Spinal cord (tissue), 10 donors: ENCODE data around the gene ANKS1B. TPM values are rescaled to one million over a fixed set of nuclear protein-coding genes. Genes with fewer than 3 reads are reported as not detected.

ENCODE experiments used
- DNase-seq, 6 donors: peaks; one replicate each; pipeline versions ENCODE4 v3.0.0 to v3.0.0-alpha.2; 2013 to 2015; ENCODE audit warnings: low spot score in 6 of 6, low read depth in 4 of 6
- H3K27ac ChIP-seq: one replicate; pipeline ENCODE4 v1.5.1; 2013; ENCODE audit warnings: low read depth, low read length, control low read depth
- H3K27me3 ChIP-seq: one replicate; pipeline ENCODE4 v1.6.1; 2013; ENCODE audit warnings: low read length; ENCODE audit not compliant: control insufficient read depth, insufficient read depth
- H3K36me3 ChIP-seq: one replicate; pipeline ENCODE4 v1.6.1; 2013; ENCODE audit warnings: low read length; ENCODE audit not compliant: control insufficient read depth, insufficient read depth
- H3K4me1 ChIP-seq: one replicate; pipeline ENCODE4 v1.6.1; 2013; ENCODE audit warnings: low read length; ENCODE audit not compliant: control insufficient read depth, insufficient read depth
- H3K4me3 ChIP-seq: one replicate; pipeline ENCODE4 v1.5.1; 2013; ENCODE audit warnings: low read depth, low read length, control low read depth
- H3K9me3 ChIP-seq: one replicate; pipeline ENCODE4 v1.6.1; 2013; ENCODE audit warnings: low read length; ENCODE audit not compliant: control insufficient read depth, insufficient read depth
- WGBS: methylation state at CpG from one replicate; pipeline ENCODE4 v1.1.5; 2013; ENCODE audit warnings: missing lambda C conversion rate; ENCODE audit not compliant: insufficient coverage; 5-methylcytosine and 5-hydroxymethylcytosine counted together
- polyA plus RNA-seq, 2 donors: library from polyadenylated mRNA; unstranded; fragments of 120-200 nt; gene quantifications; one replicate each; pipeline ENCODE4 v1.2.1, GENCODE V29; 2013; ENCODE audit not compliant: insufficient read length in 2 of 2
- total RNA-seq, 2 donors: library from RNA; depleted of rRNA in 1 of 2; stranded (reverse); fragments of 120-200 nt in 1 of 2; fragments of >200 nt in 1 of 2; gene quantifications; one replicate each; pipeline versions ENCODE4 v1.2.3 to v1.2.4, GENCODE V29; 2013 to 2014
- donor health status: healthy.

Gene ANKS1B
- total and polyA plus RNA-seq, 4 donors = 89.5 to 131 (median 108) TPM

GRCh38 chr12:98896938-98897337 is 1087.8 kb downstream of the ANKS1B start:
- H3K27me3 ChIP-seq = peaks cover 19% of the 10 kb centered on the region
- DNase-seq = peak in 1 of 6 donors; percentile 18
- H3K27ac ChIP-seq = no peak overlapping the region
- H3K4me1 ChIP-seq = peaks cover 6% of the 10 kb centered on the region
- H3K9me3 ChIP-seq = no peaks in the 10 kb centered on the region
- WGBS = no CpG with 5 or more reads among the region's 3 CpGs
- no peaks in the 10 kb centered on the region for H3K36me3 ChIP-seq
- H3K4me3 ChIP-seq = no peak overlapping the region

DNA sequence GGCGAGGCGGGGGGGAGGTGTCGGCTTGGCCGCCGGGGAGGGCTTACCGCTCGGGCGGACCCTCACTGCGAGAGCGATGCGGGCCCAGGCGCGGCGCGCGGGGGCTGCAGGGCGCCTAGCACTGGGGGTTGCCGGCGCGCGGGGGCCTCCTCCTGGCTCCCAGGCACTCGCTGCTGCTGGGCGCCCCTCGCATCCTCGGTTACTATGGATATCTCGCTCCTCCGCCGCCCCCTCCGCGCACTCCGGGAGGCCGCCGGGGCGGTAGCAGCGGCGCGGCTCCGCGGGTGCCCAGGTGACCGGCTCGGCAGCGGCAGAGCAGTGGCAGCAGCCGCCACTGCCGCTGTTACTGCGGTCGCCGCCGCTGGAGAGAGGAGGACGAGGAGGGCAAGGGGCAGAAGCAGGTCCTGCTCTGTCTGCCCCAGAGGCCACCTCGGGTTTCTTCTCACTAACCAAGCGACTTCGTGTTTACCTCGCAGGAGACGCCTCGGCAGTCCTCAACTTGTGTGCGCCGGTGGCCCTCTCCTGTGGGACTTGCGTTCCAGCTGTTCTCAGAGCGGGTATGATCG is 1089.6 kb downstream of the ANKS1B start:
- no peak overlapping the region for H3K27ac ChIP-seq
- no peaks in the 10 kb centered on the region for H3K36me3 ChIP-seq
- H3K4me1 ChIP-seq = peaks cover 6% of the 10 kb centered on the region
- peak overlapping the region; percentile 34 for H3K4me3 ChIP-seq
- peaks cover 20% of the 10 kb centered on the region for H3K27me3 ChIP-seq
- DNase-seq = peak in 1 of 6 donors; percentile 86
- no peaks in the 10 kb centered on the region for H3K9me3 ChIP-seq
- under 1% methylated on average over 58 of the region's 60 CpGs for WGBS

- DNase-seq = peak in 2 of 6 donors; percentile 88 to 90
- under 1% methylated on average over 90 of the region's 96 CpGs for WGBS
- H3K9me3 ChIP-seq = no peaks in the 10 kb centered on the region
- H3K36me3 ChIP-seq = no peaks in the 10 kb centered on the region
- H3K4me3 ChIP-seq = peak overlapping the region; percentile 56
- peaks cover 6% of the 10 kb centered on the region for H3K4me1 ChIP-seq
- peaks cover 20% of the 10 kb centered on the region for H3K27me3 ChIP-seq
- H3K27ac ChIP-seq = peak overlapping the region; percentile 48
Observed at GRCh38 chr12:98894412-98895085, 1090.2 kb downstream of the ANKS1B start.

GRCh38 chr12:98893675-98894411 is 1090.9 kb downstream of the ANKS1B start:
- DNase-seq = peak in 2 of 6 donors; percentile 49 to 70
- H3K36me3 ChIP-seq = no peaks in the 10 kb centered on the region
- peak overlapping the region; percentile 50 for H3K27ac ChIP-seq
- H3K27me3 ChIP-seq = peaks cover 20% of the 10 kb centered on the region
- H3K4me3 ChIP-seq = peak overlapping the region; percentile 56
- H3K4me1 ChIP-seq = peaks cover 6% of the 10 kb centered on the region
- WGBS = 5% methylated on average over 14 of the region's 27 CpGs
- H3K9me3 ChIP-seq = no peaks in the 10 kb centered on the region

DNA sequence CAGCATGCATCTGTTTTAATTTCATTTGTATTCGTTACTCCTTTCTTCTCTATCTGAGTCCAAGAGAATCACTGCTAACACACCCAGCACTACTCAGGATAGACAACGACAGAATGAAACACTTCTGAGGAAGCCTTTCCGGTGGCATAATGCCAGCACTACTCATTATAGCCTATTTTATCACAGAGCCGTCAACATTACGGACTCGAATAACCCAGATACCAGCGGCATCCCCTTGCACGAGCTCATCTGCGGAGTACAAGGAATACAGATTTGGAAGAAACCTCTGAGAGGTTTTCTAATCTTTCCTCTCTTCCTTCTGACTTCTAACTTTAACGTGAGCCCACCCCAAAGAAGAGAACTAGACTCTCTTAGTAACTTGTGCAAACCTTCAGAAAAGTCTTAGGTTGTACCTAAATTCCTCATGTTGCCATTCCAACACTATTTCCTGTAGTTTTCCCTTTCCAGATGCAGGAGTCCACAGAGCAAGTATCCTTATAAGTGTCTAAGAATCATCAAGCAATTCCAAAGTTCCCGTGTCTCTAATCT is 1091.5 kb downstream of the ANKS1B start:
- Histone ChIP-seq H3K4me1 (peaks cover 6% of the 10 kb centered on the region), H3K9me3 (no peaks in the 10 kb centered on the region), H3K27me3 (peaks cover 20% of the 10 kb centered on the region), H3K36me3 (no peaks in the 10 kb centered on the region), H3K4me3 (peak overlapping the region; percentile 56), H3K27ac (peak overlapping the region; percentile 52)
- WGBS = 13% methylated on average over 11 of the region's 11 CpGs
- peak in 2 of 6 donors; percentile 69 to 82 for DNase-seq

DNA sequence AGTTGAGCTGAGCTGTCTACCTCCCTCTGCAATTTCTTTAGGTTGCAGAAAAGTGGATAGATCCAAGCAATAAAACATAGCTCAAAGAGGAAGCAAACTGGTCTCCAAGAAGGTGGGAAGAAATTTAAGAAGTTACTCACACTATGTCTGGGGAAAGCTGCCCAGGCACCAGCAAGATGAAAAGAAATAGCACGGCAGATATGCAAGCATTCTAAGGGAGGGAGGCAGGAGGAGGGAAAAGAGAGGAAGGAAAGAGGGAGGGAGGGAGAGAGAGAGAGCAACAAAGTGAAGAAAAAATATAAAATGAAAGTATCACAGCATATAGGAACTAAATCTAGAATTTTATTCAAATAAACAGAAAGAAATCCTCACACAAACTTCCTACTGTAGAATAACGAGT is 1099.0 kb downstream of the ANKS1B start:
- no peaks in the 10 kb centered on the region for H3K36me3 ChIP-seq
- WGBS = 20% methylated on average over 1 of the region's 2 CpGs
- no peaks in the 10 kb centered on the region for H3K9me3 ChIP-seq
- H3K27ac ChIP-seq = no peak overlapping the region
- H3K4me1 ChIP-seq = no peaks in the 10 kb centered on the region
- no peaks in the 10 kb centered on the region for H3K27me3 ChIP-seq
- H3K4me3 ChIP-seq = no peak overlapping the region
- DNase-seq = no peak

DNA sequence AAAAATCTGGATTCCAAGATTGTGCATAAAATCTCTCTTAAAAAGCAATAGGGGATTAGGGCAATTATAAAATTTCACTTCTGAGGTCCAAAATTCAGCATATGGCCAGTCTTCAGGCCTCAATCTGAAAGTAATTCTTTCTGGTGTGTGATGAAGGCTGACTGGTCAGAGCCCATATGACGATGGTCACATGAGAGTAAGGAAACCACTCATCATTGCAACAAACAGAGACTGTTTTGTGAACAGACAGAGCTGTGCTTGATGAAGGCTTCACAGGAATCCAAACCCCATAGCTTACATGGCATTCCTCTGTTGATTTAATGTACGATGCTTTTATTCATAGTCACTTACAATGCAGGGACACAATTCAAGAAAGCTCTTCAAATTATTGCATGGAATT is 1101.5 kb downstream of the ANKS1B start:
- peak in 1 of 6 donors; percentile 55 for DNase-seq
- Histone ChIP-seq H3K27me3 (no peaks in the 10 kb centered on the region), H3K27ac (no peak overlapping the region), H3K36me3 (no peaks in the 10 kb centered on the region), H3K4me1 (no peaks in the 10 kb centered on the region), H3K9me3 (no peaks in the 10 kb centered on the region), H3K4me3 (no peak overlapping the region)
- no CpG with 5 or more reads among the region's 2 CpGs for WGBS

DNA sequence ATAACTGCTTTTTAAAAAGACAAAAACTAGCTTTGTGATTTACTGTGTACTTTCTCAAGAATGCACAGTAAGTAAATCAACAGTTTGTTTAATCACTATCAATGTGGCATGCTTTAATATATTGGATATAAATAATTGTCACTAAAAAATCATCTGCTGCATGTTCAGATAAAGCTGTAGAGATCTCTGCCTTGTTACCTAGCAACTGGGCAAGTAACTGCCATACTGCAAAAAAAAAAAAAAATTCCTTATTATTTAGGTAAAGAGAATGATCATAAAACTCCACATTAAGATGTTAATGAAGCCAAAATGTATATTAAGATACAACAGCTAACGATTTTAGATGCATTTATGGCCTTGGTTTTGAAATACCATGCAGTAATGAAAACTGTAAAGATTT is 1102.2 kb downstream of the ANKS1B start:
- Histone ChIP-seq H3K4me1 (no peaks in the 10 kb centered on the region), H3K27me3 (no peaks in the 10 kb centered on the region), H3K27ac (no peak overlapping the region), H3K9me3 (no peaks in the 10 kb centered on the region), H3K36me3 (no peaks in the 10 kb centered on the region), H3K4me3 (no peak overlapping the region)
- WGBS = no CpG with 5 or more reads among the region's 1 CpG
- DNase-seq = peak in 1 of 6 donors; percentile 75

- WGBS = no CpG with 5 or more reads among the region's 1 CpG
- Histone ChIP-seq H3K27me3 (no peaks in the 10 kb centered on the region), H3K9me3 (no peaks in the 10 kb centered on the region), H3K4me3 (no peak overlapping the region), H3K27ac (no peak overlapping the region), H3K4me1 (peaks cover 5% of the 10 kb centered on the region), H3K36me3 (no peaks in the 10 kb centered on the region)
- no peak for DNase-seq
Observed at GRCh38 chr12:98873776-98874175, 1111.0 kb downstream of the ANKS1B start.
